Glomerular endothelial cell (primary cell): ENCODE data around the gene DLG5. TPM values are rescaled to one million over a fixed set of nuclear protein-coding genes. Genes with fewer than 3 reads are reported as not detected.

ENCODE experiments used
- DNase-seq: peaks from one replicate; pipeline ENCODE4 v3.0.0-alpha.2; 2011; ENCODE audit warnings: low read depth, low spot score; ENCODE audit errors: extremely low read depth
- total RNA-seq: library from RNA; depleted of rRNA; stranded (reverse); fragments of >200 nt; gene quantifications from 2 replicates; pipeline ENCODE4 v1.2.3, GENCODE V29; 2015

The DLG5 gene
- total RNA-seq, 1 donor from 2014 or later, result 13.1 TPM

GRCh38 chr10:77872947-77873535 is 53.5 kb downstream of the DLG5 start:
- DNase-seq, result no peak

GRCh38 chr10:77872151-77872946 is 54.2 kb downstream of the DLG5 start:
- DNase-seq, result no peak

- no peak for DNase-seq
Observed at GRCh38 chr10:77869626-77870420, 56.7 kb downstream of the DLG5 start.

- DNase-seq, result no peak
Observed at GRCh38 chr10:77868523-77868922, 58.0 kb downstream of the DLG5 start.

GRCh38 chr10:77867124-77867719 is 59.3 kb downstream of the DLG5 start:
- DNase-seq, result no peak

- no peak for DNase-seq
Observed at GRCh38 chr10:77866598-77866997, 60.0 kb downstream of the DLG5 start.

GRCh38 chr10:77865580-77866324 is 60.8 kb downstream of the DLG5 start:
- DNase-seq, result no peak

GRCh38 chr10:77864151-77864851 is 62.3 kb downstream of the DLG5 start:
- DNase-seq, result no peak

GRCh38 chr10:77863446-77863845 is 63.1 kb downstream of the DLG5 start:
- DNase-seq, result no peak

- no peak for DNase-seq
Observed at GRCh38 chr10:77862595-77862994, 64.0 kb downstream of the DLG5 start.

GRCh38 chr10:77861366-77861765 is 65.2 kb downstream of the DLG5 start:
- no peak for DNase-seq

GRCh38 chr10:77859865-77860282 is 66.7 kb downstream of the DLG5 start:
- DNase-seq, result no peak

- DNase-seq, result no peak
Observed at GRCh38 chr10:77859200-77859864, 67.2 kb downstream of the DLG5 start.

GRCh38 chr10:77857272-77857671 is 69.3 kb downstream of the DLG5 start:
- no peak for DNase-seq

- DNase-seq, result no peak
Observed at GRCh38 chr10:77856566-77856965, 70.0 kb downstream of the DLG5 start.

- no peak for DNase-seq
Observed at GRCh38 chr10:77855404-77856155, 71.0 kb downstream of the DLG5 start.

GRCh38 chr10:77854115-77854514 is 72.4 kb downstream of the DLG5 start:
- DNase-seq, result no peak

- DNase-seq, result no peak
Observed at GRCh38 chr10:77853256-77853655, 73.3 kb downstream of the DLG5 start.
